Loucy (cell line): Measurements from ENCODE around the gene ASPG.

Experiments
- EZH2phosphoT487 ChIP-seq: fragments of 200-600 bp; IDR thresholded peaks from 2 replicates; pipeline ENCODE4 v1.6.1; 2018; ENCODE audit warnings: antibody characterized with exemption, mild to moderate bottlenecking, moderate library complexity, borderline replicate concordance
- TF ChIP-seq, protein P1 (sequence below): fragments of 200-600 bp; sonication (generic); conservative IDR thresholded peaks from 2 replicates; pipeline ENCODE4 v1.5.1; 2014; ENCODE audit warnings: mild to moderate bottlenecking, antibody characterized with exemption, low read length

DNA sequence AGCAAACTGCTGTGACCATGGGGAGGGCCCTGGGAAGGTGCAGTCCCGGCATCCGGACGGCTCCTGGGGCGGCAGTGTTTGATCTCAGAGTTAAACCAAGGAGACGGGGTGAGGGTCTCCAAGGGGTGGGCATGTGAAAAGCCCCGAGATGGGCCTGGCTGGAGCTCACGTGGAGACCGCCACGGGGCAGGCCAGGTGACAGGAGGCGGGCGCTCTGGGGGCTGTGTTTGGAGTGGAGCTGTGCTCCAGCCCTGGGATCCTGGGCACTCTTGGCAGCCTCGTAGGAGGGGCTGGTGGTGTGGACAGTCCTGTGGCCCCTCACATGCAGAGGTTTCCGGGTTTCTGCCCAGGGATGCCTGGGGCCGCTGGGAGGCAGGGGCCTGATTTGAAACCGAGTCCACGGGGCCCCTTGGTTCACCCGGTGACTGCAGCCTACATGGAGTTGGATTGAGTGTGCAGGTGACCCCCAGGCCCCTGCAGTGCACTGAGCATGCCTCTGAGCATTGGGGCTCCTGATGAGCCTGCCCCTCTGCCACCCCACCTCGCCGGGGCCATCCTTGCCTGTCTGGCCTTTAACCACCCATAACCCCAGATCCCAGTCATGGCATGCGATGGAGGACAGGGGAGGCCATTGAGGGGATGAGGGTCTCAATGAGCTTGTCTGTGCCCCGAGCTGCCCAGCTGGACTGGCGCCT, 61.3 kb downstream of the ASPG start:
- TF ChIP-seq, protein P1, sequence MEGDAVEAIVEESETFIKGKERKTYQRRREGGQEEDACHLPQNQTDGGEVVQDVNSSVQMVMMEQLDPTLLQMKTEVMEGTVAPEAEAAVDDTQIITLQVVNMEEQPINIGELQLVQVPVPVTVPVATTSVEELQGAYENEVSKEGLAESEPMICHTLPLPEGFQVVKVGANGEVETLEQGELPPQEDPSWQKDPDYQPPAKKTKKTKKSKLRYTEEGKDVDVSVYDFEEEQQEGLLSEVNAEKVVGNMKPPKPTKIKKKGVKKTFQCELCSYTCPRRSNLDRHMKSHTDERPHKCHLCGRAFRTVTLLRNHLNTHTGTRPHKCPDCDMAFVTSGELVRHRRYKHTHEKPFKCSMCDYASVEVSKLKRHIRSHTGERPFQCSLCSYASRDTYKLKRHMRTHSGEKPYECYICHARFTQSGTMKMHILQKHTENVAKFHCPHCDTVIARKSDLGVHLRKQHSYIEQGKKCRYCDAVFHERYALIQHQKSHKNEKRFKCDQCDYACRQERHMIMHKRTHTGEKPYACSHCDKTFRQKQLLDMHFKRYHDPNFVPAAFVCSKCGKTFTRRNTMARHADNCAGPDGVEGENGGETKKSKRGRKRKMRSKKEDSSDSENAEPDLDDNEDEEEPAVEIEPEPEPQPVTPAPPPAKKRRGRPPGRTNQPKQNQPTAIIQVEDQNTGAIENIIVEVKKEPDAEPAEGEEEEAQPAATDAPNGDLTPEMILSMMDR = no peak
- no peak for TF ChIP-seq EZH2phosphoT487
